AG08395 (cell line): Measurements from ENCODE around the gene PRMT7.

Experiments used
- DNase-seq: peaks from one replicate; pipeline ENCODE4 v3.0.0; 2012; ENCODE audit warnings: mixed read lengths, low spot score

Gene PRMT7

DNA sequence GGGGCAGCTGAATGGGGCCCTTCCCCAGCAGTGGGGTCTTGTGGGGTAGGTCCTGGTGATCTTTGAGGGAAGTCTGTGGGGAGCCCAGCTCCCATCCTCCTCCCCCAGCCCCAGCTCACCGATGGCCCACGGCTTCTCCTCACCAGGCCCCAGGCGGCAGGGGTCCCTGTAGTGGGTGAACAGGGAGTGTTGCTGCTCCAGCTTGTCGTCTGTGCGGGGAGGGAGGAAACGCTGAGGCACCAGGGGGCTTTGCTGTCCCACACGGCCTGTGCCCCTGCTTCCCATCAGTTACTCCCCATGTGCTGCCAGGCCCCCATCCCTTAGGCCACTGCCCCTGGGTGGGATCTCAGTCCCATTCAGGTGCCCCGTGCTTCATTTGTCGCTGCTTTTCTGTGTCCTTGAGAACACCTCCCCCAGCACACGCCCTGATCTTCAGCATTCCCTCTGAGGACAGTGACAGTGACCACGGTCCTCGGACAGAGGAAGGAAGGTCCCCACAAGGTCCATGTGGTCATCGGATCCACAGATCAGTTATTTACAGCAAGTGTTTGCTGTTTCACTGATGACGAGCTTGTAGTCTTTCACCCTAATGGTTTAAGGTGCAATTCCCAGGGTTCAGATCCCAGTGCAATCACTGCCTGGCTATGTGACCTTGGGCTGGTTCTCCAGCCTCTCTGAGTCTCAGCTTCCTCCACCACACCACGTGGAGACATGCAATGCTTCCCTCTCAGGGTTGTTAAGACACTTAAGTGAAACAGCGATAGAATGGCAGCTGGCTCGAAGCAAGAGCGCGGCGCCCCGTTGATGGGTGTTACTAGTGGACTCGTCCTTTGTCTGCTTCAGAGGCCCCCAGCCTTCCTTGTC, 53.1 kb downstream of the PRMT7 start:
- DNase-seq, result no peak

DNA sequence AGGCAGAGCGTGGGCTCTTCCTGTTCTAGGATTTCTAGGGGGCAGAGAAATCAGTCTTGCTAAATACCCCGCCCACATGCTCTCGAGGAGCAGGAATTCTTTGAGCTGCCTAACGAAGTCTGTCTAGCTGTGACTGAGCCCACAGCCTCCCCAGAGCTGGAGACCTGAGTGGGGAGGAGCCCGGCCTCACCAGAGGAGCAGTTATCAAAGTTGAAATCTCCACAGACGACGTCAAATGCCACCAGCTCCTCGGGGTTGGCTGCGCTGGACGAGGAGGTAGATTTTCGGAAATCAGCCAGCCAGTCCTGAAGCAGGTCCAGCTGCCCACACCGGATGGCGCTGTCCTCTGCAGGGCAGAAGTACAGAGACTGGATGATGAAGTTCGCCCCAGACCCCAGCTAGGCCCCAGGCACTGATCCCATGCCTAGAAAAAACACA, 53.8 kb downstream of the PRMT7 start:
- no peak for DNase-seq

DNA sequence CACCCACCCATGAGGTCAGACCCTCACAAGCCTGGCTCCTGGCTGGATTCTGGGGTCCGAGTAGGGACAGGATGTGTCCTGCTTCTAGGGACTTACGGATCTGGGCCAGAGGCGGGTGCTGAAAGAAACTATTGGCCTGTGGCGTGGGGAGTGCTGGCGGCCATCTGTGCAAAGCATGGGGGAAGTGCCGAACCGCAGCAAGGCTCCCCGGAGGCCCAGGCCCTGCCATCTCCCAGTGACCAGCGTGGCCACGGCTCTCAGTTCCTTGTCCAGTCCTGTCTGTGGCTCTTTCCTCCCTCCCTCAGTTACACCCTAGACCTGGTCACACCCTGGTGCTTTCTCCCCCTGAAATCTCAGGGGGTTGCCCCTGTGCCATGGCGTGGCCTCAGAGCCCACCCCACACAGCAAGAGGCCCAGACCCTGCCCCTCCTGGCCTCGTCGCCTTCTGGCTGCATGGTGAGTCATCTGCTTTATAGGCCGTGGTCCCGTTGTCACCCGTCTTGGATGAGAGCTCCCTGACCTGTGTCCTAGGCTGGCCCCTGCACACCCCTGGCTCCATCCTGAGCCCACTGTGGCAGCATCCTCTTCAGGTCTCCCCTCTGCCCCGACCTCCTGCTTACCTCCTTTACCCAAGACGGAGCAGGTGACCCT, 54.5 kb downstream of the PRMT7 start:
- DNase-seq, result peak; percentile 55

DNA sequence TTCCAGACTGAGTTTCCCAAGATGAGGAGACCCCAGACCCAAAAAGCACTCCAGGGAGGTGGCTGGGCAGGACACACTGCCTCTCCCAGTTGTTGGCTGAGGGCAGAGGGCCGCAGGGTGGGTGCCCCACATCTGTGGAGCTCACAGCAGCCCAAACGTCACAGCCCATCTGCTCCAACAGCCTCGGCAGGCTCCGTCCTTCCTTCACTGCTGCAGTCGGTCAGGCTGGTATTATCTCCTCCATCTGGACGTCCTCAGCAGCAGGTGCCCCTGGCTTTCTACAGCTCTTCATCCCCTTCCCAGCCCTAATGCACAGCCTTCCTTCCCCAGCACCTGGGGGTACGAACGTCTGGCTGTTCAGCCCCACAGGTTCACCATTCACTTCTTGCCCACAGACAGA, 55.2 kb downstream of the PRMT7 start:
- DNase-seq, result no peak

DNA sequence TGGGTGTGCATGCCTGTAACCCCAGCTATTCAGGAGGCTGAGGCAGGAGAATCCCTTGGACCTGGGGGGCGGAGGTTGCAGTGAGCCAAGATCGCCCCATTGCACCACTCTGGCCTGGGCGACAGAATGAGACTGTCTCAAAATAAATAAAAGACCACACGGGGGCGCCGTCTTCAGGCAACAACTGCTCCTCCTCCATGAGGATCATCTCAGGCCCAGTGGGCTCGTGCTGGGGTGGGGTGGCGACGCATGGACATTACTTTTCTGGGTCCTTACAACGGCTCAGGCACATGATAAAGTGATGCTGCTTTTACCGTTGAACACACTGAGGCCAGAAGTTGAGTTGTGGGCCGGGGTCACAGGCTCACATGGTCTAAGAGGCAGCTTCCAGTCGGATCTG, 56.2 kb downstream of the PRMT7 start:
- DNase-seq, result peak; percentile 58

DNA sequence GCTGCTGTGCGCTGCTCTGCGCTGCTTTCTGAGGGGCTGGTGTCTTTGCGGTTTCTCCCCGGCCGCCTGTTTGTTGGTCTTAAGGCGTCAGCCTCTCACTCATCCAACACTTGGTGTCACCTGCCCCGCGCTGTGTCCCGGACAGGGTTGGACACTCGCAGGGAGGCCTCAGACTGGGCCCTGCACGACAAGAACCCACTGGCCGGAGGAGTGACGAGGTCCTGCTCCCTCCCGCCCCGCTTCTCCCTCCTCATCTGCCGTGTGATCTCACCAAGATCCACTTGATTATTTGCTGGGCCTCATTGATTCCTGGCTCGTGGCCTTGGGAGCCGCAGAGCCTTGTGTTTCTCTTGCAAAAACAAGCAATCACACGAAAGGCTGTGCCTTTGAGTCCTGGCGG, 56.6 kb downstream of the PRMT7 start:
- DNase-seq, result no peak

DNA sequence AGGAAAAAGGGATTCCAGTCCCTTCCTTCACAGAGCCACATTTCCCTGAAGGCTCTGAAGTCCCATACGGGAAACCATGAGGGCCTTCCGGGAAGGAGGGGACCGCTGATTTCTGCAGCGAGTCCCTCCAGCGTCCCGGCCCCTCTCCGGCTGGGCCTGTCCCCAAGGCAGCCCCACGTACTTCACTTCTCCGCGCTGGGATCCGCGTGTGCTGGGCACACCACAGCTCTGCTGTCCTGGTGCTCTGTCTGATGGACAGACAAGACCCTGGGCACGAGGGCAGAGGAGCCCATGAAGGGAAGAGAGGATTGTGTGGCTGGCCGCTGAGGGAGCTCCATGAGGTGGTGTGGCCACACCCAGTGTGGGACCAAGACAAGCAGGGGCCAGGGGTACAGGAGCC, 57.1 kb downstream of the PRMT7 start:
- DNase-seq, result no peak

DNA sequence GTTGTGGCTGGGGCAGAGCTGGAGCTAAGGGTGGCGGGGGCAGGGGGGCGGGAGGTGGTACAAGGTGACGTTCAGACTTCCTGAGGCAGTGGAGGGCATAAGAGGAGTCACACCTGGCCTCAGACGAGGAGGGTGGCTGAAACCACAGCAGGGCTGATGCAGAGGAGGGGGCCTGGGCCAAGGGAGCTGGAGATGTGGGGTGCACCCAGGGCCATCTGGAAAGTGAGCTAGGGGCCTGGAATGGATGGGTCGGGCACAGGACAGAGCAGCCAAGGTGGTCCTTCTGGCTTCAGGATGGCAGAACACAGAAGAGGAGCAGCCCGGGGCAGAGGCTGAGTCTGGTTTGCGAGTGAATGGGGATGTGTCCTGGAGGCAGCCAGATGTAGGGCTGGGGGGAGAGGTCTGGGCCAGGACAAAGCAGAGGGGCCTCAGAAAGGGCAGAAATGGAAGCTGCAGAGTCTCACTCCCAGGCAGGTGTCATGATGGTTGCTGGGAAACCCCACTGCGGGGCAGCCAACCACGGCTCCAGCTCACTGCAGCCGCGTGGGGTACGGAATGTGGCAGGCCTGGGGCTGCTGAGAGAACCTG, 57.6 kb downstream of the PRMT7 start:
- DNase-seq, result no peak

DNA sequence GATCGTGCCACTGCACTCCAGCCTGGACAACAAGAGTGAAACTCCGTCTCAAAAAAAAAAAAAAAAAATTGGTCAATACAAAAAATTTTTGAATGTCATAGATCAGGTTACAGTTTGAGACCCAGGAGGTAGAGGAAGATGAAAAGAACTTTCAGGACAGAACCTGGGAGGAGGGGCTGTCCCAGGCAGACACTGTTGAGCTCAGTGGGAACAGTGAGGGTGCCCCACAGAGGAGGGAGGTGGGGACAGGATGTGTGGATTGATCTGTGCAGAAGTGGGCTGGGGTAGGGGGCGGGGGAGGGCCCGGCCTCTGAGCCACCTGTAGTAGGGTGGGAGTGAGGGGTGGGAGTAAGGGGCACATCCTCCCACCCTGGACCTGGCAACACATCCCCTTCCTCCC, 58.3 kb downstream of the PRMT7 start:
- DNase-seq, result no peak

DNA sequence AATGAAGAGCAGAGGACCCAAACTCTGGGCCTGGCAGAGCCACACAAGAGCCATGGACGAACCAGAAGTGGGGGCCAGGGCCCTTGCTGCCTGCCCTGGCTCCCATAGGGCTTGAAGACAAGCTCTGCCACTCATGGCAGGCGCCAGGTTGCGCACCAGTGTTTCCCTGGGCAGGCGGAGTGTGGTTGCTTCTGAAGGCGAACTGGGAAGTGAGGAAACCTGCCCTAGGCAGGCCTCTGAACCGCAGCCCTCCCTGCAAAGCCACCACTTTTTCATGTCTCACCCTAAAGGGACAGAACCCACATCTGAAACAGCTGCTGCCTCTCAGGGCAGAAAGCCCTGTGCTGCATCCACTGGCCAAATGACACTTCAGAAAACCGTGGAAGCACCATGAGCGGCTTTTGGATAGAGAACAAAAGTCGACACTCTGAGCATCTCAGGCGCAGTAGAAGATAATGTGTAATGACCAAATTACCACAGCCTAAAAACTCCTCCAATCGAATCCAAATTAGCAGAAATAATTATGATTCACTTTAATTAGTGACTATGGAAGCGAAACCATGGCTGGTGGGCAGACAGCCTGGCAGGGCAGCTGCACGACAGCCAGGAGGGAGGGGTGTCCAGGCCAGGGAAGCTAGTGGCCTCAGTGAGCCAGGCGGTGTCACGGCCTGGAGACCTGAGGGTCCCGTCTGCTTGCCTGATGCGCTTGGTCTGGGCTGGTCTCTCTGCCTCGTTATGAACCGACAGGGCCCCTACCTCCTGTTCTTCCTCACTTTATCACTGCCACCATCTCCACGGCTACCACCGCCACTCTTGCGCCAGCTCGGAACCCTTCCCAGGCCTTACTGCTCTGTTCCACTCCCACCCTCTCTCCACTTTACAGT, 59.1 kb downstream of the PRMT7 start:
- DNase-seq, result no peak

DNA sequence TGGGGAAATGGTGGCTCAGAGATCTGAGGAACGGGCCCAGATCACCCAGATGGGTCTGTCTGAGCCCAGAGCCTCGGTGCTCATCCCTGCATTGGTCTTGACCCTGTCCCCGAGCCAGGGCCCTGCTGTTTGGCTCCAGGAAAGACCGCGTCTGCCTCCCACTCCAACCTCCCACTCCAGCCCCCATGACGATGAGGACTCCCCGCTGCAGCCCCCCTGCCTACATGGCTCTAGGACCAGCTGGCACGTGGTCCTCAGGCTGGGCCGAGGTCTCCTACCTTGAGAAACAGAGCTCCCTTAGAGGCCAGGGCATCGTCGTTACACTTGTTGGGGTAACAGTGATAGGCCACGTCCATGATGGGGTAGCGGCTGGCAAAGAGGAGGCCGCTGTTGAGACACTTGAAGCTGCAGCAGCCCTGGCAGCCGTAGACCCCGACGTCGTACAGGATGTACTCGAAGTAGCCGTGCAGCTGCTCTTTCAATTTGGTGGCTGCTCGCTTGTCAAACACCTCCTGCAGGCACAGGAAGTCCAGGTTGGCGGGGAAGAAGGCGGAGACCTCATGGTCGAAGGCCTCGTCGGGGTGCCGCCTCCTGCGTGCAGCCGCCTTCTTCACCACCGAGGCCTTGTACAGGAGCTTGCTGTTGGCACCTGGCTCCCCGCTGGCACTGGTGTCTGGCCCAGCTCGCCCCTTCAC, 59.9 kb downstream of the PRMT7 start:
- DNase-seq, result no peak

DNA sequence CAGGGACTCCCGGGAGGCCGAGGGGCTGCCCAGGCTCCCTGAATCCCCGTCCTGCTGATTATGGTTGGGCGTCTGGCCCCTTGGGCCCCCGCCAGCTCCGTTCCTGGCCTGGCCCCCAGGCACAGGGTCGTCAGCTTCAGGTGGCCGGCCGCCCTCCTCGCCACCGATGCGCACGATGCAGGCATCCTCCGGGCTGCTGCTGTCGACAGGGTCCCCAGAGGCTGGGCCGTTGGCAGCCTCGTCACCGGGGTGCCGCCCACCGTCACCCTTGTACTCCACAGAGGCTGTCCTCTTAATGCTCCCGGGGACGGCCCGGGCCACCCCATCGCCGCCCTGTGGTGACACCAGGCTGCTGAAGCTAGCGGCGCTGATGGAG, 60.4 kb downstream of the PRMT7 start:
- DNase-seq, result no peak

DNA sequence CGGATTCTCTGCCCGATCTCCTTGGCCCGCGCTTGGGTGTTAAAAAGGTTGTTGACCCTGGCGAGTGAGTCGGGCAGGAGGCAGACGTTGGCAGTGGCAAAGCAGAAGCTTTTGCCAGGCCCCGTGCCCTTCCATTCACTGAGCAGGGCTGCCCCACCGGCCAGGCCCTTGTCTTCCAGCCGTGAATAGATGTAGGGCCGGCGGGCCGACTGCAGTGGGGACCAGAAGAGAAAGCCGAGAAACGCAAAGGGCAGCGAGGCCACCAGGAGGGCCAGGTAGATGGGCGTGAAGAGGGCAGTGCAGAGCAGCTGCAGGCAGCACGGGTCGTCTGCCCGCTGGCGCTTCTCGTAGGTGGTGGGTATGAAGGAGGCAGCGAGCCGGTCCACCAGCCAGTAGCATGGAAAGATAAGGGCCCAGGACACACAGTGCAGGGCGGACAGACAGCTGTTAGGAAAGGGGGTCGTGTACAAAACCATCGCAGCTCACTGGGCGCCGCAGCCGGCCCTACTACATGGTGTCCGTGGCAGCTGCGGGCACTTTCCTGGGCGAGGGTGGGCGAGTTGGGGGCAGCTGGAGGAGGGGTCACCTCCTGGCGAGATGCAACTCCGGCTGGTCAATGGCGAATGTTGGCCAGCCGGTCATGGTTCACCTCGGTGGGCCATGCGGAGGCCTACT, 61.0 kb downstream of the PRMT7 start:
- DNase-seq, result no peak

DNA sequence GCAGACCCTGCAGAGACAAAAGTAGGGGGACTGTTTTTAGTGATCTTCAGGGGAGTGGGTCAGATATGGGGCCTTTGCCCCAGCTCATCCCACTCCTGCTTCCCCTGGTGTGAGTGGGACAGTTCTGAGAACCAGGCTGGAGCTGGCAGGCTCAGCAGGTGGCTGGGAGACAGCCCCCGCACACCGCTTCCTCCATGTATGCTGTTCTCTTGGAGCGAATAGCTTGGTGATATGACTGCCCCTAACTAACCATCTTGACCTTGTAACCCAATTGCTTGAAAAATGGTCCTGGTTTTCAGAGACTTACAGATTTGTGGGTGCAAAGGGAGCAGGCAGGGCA, 61.5 kb downstream of the PRMT7 start:
- DNase-seq, result no peak

DNA sequence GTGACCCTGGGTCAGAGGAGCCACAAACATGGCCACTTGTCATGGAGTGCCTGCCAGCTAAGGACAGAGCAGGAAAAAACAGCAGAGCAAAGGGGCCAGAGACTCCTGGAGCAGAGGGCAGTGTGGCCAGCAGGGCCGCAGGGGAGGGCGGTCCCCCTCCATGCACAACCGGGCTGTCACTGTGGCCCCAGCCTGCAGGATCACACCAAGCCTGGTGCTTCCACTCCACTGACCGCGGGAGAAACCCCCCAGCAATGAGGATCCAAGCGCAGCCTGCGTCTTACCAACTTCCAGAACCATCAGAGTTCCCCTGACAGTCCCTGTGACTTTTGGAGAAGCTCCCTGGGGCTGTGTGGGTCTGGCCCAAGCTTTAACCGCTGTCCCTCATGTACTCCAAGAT, 62.0 kb downstream of the PRMT7 start:
- DNase-seq, result no peak

DNA sequence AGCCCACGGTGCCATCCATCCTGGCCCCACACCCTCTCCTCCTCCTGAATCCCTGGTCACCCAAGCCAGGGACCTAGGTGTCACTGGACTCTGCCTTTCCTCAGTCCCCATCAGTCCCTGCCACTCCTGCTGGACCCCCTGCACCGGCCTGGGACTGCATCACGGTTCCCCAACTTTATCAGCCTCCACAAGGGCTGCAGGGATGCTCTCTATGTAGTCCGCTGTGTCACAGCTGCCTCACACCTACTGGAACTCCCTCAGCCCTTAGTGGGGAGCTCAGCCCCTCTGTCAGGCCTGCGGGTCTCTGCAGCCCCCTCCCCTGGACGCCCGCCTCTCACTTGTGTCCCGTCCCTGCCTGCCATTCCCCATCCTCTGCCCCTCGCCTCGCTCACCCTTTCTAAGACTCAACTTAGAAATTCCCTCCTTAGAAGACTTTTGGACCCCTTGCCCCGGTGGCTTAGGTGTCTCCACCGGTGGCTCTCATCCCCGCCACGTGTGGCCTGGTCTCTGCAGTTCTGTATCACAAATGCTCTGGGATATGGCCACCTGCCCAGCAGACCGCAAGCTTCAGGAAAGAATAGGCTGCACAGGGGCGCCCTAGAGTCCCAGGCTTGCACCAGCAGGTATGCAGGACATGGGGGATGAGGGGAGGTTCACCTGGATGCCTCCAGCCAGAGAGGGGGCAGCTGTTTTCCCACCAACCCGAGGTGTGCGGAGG, 62.9 kb downstream of the PRMT7 start:
- no peak for DNase-seq

DNA sequence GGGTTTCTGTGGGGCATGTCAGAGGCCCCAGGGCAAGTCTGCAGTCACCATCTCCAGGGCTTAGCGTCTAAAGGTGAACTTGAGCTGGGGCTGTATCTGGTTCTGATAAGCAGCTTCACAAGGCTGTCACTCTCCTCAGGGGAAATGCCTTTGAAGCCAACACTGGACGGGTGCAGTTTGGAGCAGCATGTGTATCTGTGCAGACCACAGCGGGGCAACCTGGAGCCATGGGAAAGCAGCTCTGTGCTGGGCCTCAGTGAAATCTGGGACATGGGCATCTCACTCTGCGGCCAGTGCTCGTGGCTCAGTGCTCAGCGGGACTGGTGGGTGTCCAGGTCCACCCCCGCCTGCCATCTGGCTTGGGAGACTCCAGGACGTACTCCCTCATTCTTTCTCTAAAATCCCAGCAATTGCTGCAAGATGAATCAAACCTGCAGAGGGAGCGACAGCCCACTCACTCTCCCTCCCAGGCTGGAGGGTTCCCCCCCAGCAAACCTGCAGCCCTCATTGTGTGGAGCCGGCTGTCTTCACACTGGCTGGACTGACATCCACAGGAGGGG, 63.5 kb downstream of the PRMT7 start:
- no peak for DNase-seq

DNA sequence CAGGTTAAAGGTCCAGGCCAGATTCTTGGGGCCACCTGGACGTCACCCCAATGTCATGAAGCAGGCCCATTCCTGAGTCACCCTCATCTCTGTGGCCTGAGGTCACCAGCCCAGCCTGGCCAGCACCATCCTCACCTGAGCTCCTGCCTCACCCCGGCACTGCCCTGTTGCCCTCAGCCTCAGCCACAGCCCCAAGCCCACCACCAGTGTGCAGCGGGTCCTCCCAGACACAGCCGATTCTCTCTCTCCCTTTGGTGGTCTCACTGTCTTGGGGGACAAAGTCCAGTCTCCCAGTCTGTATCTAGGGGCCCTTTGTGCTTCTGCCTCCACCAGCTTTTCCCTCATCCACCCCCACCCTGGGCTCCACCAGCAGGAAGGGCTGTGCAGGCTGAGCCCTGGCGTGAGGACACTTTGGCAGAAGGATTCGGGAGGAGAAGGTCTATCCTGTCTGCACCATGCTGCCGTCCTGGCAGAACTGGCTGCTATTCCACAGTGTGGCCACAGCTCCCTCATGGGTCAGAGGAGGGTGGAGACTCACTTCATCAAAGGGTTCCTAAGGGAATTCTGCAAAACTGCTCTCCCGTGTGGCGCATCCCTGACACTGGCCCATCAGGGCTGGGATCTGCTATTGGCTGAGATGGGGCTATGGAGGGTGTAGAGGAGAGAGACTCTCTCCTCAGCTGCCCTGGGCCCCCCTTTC, 64.3 kb downstream of the PRMT7 start:
- DNase-seq, result no peak

DNA sequence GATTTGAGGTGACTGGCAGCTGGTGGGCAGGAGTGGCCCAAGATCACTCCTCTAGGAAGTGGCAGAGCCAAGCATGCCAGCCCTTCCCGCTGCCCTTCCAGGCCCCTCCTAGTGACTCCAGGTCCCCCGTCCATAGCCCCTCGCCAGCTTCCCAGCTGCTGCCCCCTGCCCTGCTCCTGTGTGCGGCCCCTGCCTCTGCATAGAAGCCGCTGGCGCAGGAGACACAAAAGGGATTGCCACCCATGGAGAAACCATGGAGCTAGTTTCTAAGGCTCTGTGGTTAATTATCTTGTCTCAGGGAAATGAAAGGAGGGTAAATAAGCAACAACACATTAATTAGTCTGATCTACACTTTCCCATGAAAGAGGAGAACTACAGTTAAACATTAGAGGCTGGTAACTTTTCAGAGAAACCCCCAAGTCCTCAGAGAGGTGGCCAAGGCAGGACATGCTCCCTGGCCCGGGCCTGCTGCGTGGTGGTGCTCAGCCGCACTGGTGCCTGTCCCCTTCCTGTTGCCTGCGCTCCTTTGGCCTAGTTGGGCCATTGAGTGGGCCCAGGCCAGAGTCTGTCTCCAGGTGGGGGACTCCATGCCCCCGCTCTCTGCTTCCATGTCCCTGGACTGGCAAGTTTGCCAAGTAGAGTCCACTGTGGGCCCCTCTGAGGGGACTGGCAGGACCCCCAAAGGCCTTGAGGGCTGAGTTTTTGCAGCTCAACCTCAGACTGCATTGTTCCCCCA, 65.2 kb downstream of the PRMT7 start:
- DNase-seq, result no peak
